Mesendoderm (in vitro differentiated cells): ENCODE data around the gene ANXA5.

Experiments
- DNase-seq: peaks from one replicate; pipeline ENCODE4 v3.0.0; 2013
- H2AK5ac ChIP-seq: 2 replicates; pipeline ENCODE4 v1.6.1; 2013; ENCODE audit warnings: low read length, inconsistent platforms
- H2BK120ac ChIP-seq: 2 replicates; pipeline ENCODE4 v1.6.1; 2013; ENCODE audit warnings: low read depth, mild to moderate bottlenecking, low read length, moderate library complexity, mixed read lengths
- H2BK15ac ChIP-seq: replicated peaks from 2 replicates; pipeline ENCODE4 v1.6.1; 2013; ENCODE audit warnings: low read depth, mild to moderate bottlenecking, moderate library complexity
- H2BK5ac ChIP-seq: 2 replicates; pipeline ENCODE4 v1.6.1; 2013; ENCODE audit warnings: low read length, inconsistent platforms
- H3K18ac ChIP-seq: 2 replicates; pipeline ENCODE4 v1.6.1; 2013; ENCODE audit warnings: mild to moderate bottlenecking, low read length, mixed read lengths
- H3K23ac ChIP-seq: one replicate; pipeline ENCODE4 v1.6.1; 2013; ENCODE audit warnings: low read length
- H3K27ac ChIP-seq: 2 replicates; pipeline ENCODE4 v1.5.1; 2013; ENCODE audit warnings: low read depth, mild to moderate bottlenecking, inconsistent platforms, low read length, moderate library complexity
- H3K27me3 ChIP-seq: 2 replicates; pipeline ENCODE4 v1.6.1; 2013; ENCODE audit warnings: low read length, control low read depth, mild to moderate bottlenecking, inconsistent platforms; ENCODE audit not compliant: insufficient read depth, poor library complexity
- H3K36me3 ChIP-seq: 2 replicates; pipeline ENCODE4 v1.6.1; 2013; ENCODE audit warnings: low read length, inconsistent platforms; ENCODE audit not compliant: control insufficient read depth, insufficient read depth
- H3K4ac ChIP-seq: one replicate; pipeline ENCODE4 v1.6.1; 2013; ENCODE audit warnings: low read depth, mild to moderate bottlenecking, low read length, moderate library complexity
- H3K4me1 ChIP-seq: 2 replicates; pipeline ENCODE4 v1.6.1; 2013; ENCODE audit warnings: low read depth, low read length, inconsistent platforms; ENCODE audit not compliant: control insufficient read depth
- H3K4me2 ChIP-seq: 2 replicates; pipeline ENCODE4 v1.6.1; 2013; ENCODE audit warnings: low read length
- H3K4me3 ChIP-seq: 2 replicates; pipeline ENCODE4 v1.5.1; 2013; ENCODE audit warnings: mild to moderate bottlenecking, low read length
- H3K56ac ChIP-seq: one replicate; pipeline ENCODE4 v1.6.1; 2013; ENCODE audit warnings: low read length
- H3K79me1 ChIP-seq: 2 replicates; pipeline ENCODE4 v1.6.1; 2013; ENCODE audit warnings: low read length, inconsistent platforms
- H3K79me2 ChIP-seq: 2 replicates; pipeline ENCODE4 v1.6.1; 2013; ENCODE audit warnings: mild to moderate bottlenecking, low read length; ENCODE audit not compliant: control insufficient read depth, insufficient read depth
- H3K9ac ChIP-seq: 2 replicates; pipeline ENCODE4 v1.6.1; 2013; ENCODE audit warnings: low read length, inconsistent platforms
- H4K5ac ChIP-seq: one replicate; pipeline ENCODE4 v1.6.1; 2013; ENCODE audit warnings: low read length
- H4K8ac ChIP-seq: one replicate; pipeline ENCODE4 v1.6.1; 2013; ENCODE audit warnings: low read depth, mild to moderate bottlenecking, control low read depth, low read length, moderate library complexity
- WGBS: extraction: QIAGEN DNeasy Blood & Tissue Kit; methylation state at CpG from one replicate; pipeline ENCODE4 v1.1.7; 2013; ENCODE audit warnings: low lambda C conversion rate, missing lambda C conversion rate; ENCODE audit not compliant: insufficient coverage; ENCODE audit errors: extremely low coverage; 5-methylcytosine and 5-hydroxymethylcytosine counted together

Gene ANXA5

DNA sequence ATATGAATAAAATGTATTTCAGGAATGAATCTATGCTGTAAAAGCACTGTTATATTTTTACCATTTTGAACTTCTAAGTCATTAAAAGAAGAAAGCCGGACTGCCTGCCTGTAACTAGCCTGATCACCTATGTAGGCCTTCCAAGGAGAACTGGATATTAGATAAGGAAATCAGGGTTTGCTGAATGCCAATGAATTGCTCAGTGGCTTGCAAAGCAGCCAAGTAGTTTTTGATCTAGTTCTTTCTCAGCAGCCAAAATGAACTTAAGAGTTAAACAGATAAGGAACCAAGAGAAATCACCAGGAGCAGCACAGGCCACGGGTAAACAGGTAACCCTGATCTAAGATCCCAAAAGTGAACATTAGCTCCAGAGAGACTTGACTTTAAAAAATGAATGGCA is 3.3 kb downstream of the ANXA5 start:
- Histone ChIP-seq H3K4me3 (no peak overlapping the region), H3K4me2 (no peak overlapping the region), H3K4ac (no peak overlapping the region), H3K18ac (no peak overlapping the region), H3K79me2 (peaks cover 49% of the 10 kb centered on the region), H3K27me3 (no peaks in the 10 kb centered on the region), H2AK5ac (no peak overlapping the region), H3K56ac (no peak overlapping the region), H4K8ac (no peak overlapping the region), H3K36me3 (no peaks in the 10 kb centered on the region), H2BK120ac (no peak overlapping the region), H3K79me1 (peaks cover 18% of the 10 kb centered on the region), H3K9ac (no peak overlapping the region), H2BK15ac (no peak overlapping the region), H3K4me1 (peaks cover 18% of the 10 kb centered on the region), H2BK5ac (no peak overlapping the region), H3K27ac (no peak overlapping the region), H3K23ac (no peak overlapping the region), H4K5ac (no peak overlapping the region)
- no peak for DNase-seq
- no CpG with 5 or more reads among the region's 2 CpGs for WGBS

DNA sequence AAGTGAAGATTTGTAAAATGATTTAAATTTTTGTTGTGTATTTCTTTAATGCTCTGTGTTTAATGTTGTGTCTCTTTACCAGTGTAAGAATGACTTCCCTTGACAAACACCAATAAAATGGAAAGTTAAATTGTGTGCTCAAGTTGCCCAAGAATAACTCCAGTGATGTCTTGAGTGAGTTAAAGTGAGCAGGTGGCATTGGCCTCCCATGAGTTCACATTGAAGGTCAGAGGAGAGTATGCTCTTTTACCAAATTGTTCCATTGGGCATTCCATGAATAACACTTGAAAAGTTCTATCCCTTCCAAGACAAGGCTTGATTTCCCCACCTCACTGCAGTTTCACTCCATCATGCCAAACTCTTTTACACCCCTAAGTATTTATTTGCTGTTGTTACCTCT is 4.5 kb downstream of the ANXA5 start:
- Histone ChIP-seq H4K8ac (no peak overlapping the region), H2BK15ac (no peak overlapping the region), H3K4me2 (no peak overlapping the region), H3K18ac (no peak overlapping the region), H3K79me1 (peaks cover 18% of the 10 kb centered on the region), H2BK5ac (no peak overlapping the region), H3K79me2 (peaks cover 54% of the 10 kb centered on the region), H3K27me3 (no peaks in the 10 kb centered on the region), H3K23ac (no peak overlapping the region), H3K36me3 (no peaks in the 10 kb centered on the region), H3K27ac (no peak overlapping the region), H2BK120ac (no peak overlapping the region), H3K4me1 (peaks cover 18% of the 10 kb centered on the region), H3K56ac (no peak overlapping the region), H2AK5ac (no peak overlapping the region), H3K9ac (no peak overlapping the region), H3K4ac (no peak overlapping the region), H4K5ac (no peak overlapping the region), H3K4me3 (no peak overlapping the region)
- DNase-seq: no peak

DNA sequence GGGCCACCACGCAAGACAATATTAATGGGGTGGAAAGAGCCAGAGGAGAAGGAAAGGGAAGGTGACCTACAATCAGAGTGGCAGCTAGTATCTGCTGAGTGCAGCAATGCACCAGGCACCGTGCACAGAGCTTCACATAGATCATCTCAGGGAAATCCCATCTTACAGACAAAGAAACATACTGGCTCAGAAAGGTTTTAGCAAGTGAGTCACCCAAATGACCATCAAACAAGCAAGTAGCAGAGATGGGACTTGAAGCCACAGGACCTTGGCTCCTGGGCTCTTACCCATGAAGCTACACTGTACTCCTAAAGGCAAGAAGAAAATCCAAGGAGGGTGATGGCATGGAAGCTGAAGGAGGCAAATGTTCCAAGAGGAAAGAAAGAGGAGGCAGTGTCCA is 6.8 kb downstream of the ANXA5 start:
- no peak overlapping the region for H3K27ac ChIP-seq
- H3K79me1 ChIP-seq: peaks cover 27% of the 10 kb centered on the region
- no peak overlapping the region for H2BK15ac ChIP-seq
- peak overlapping the region; percentile 30 for H3K56ac ChIP-seq
- no peak overlapping the region for H2AK5ac ChIP-seq
- DNase-seq: no peak
- H3K9ac ChIP-seq: no peak overlapping the region
- H3K18ac ChIP-seq: no peak overlapping the region
- H2BK120ac ChIP-seq: no peak overlapping the region
- H3K4ac ChIP-seq: no peak overlapping the region
- H3K27me3 ChIP-seq: no peaks in the 10 kb centered on the region
- H4K5ac ChIP-seq: no peak overlapping the region
- no CpG with 5 or more reads among the region's 2 CpGs for WGBS
- peak overlapping the region; percentile 20 for H2BK5ac ChIP-seq
- H3K4me1 ChIP-seq: peaks cover 18% of the 10 kb centered on the region
- H3K4me2 ChIP-seq: no peak overlapping the region
- H4K8ac ChIP-seq: no peak overlapping the region
- peaks cover 55% of the 10 kb centered on the region for H3K79me2 ChIP-seq
- H3K23ac ChIP-seq: no peak overlapping the region
- H3K36me3 ChIP-seq: peaks cover 7% of the 10 kb centered on the region
- H3K4me3 ChIP-seq: no peak overlapping the region

DNA sequence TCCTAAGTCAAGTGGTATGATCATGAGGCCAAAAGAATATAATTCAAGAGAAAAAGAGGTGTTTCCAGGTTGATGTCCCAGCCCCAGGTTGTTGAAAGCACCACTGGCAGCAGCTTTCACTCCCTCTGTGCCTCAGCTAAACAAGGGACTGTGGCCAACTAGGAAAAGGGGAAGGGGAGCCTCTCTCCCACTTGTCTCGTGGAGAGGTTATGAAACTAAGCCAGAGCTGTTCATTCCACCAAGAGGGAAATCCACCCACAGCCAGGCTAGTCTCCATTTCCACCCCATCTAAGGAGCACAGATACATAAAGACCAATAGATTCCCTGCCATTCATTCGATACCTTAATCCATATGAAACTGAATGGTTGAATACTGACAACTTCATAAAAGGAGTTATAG is 8.1 kb downstream of the ANXA5 start:
- Histone ChIP-seq H2BK15ac (no peak overlapping the region), H2BK120ac (no peak overlapping the region), H4K8ac (no peak overlapping the region), H4K5ac (no peak overlapping the region), H3K27me3 (no peaks in the 10 kb centered on the region), H3K4me1 (peaks cover 18% of the 10 kb centered on the region), H3K4me3 (no peak overlapping the region), H3K79me2 (peaks cover 51% of the 10 kb centered on the region), H3K36me3 (peaks cover 7% of the 10 kb centered on the region), H3K9ac (no peak overlapping the region), H3K27ac (peak overlapping the region; percentile 12), H3K79me1 (peaks cover 27% of the 10 kb centered on the region), H3K4ac (no peak overlapping the region), H3K23ac (no peak overlapping the region), H2AK5ac (no peak overlapping the region), H3K4me2 (no peak overlapping the region), H2BK5ac (no peak overlapping the region), H3K18ac (no peak overlapping the region), H3K56ac (peak overlapping the region; percentile 51)
- WGBS: no CpG with 5 or more reads among the region's 2 CpGs
- DNase-seq: no peak

DNA sequence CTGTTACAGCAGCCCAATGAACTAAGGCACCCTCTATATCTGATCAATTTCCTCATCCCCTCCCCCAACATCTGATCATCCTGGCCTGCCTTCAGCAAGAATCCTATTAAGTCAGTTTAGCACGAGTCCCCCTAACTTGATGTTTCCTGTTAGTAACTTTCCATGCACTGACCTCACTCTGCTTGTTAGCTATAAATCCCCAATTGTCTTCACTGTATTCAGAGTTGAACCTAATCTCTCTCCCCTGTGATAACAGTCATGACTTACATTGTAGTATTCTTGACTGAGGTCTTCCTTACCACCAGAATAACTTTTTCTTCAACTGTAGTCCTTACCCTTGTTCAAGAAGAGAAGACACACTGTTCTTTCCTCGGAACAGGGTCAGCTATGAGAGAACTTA is 8.5 kb downstream of the ANXA5 start:
- DNase-seq: peak; percentile 72
- H4K8ac ChIP-seq: no peak overlapping the region
- no peak overlapping the region for H3K9ac ChIP-seq
- peak overlapping the region; percentile 12 for H3K27ac ChIP-seq
- peaks cover 7% of the 10 kb centered on the region for H3K36me3 ChIP-seq
- no peak overlapping the region for H3K4ac ChIP-seq
- no CpG with 5 or more reads among the region's 2 CpGs for WGBS
- peaks cover 25% of the 10 kb centered on the region for H3K79me1 ChIP-seq
- no peak overlapping the region for H4K5ac ChIP-seq
- no peak overlapping the region for H2BK120ac ChIP-seq
- peaks cover 18% of the 10 kb centered on the region for H3K4me1 ChIP-seq
- no peak overlapping the region for H2AK5ac ChIP-seq
- H3K18ac ChIP-seq: no peak overlapping the region
- H3K27me3 ChIP-seq: no peaks in the 10 kb centered on the region
- peak overlapping the region; percentile 51 for H3K56ac ChIP-seq
- no peak overlapping the region for H3K4me3 ChIP-seq
- H2BK5ac ChIP-seq: no peak overlapping the region
- peaks cover 47% of the 10 kb centered on the region for H3K79me2 ChIP-seq
- no peak overlapping the region for H3K23ac ChIP-seq
- no peak overlapping the region for H2BK15ac ChIP-seq
- no peak overlapping the region for H3K4me2 ChIP-seq

DNA sequence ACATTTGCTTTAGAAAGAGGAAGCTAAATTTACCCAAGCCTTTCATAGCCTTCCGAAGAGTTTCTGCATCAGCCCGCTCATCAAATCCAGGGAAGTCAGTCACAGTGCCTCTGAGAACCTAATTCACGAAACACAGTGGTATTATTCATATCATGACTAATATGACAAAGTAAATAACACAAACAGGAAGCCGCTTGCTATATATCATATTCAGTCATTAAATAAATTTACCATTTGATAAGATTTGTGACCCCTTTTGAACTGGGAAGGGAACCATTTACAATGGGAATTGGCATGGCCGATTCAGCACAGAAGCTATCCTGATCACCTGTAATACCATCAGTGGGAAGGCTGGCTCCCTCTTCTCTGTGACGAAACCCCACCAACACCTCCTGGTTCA is 10.5 kb downstream of the ANXA5 start:
- DNase-seq: no peak
- Histone ChIP-seq H2BK15ac (no peak overlapping the region), H3K27me3 (no peaks in the 10 kb centered on the region), H3K4me2 (no peak overlapping the region), H2BK120ac (no peak overlapping the region), H2AK5ac (no peak overlapping the region), H3K4ac (no peak overlapping the region), H3K9ac (no peak overlapping the region), H3K56ac (no peak overlapping the region), H3K36me3 (peaks cover 7% of the 10 kb centered on the region), H3K27ac (no peak overlapping the region), H3K79me2 (peaks cover 32% of the 10 kb centered on the region), H3K79me1 (peaks cover 25% of the 10 kb centered on the region), H2BK5ac (no peak overlapping the region), H4K8ac (no peak overlapping the region), H4K5ac (no peak overlapping the region), H3K18ac (no peak overlapping the region), H3K4me3 (no peak overlapping the region), H3K4me1 (peaks cover 18% of the 10 kb centered on the region), H3K23ac (no peak overlapping the region)
- no CpG with 5 or more reads among the region's 6 CpGs for WGBS
